ENCODE data around the gene EVL.

EVL gene

DNA sequence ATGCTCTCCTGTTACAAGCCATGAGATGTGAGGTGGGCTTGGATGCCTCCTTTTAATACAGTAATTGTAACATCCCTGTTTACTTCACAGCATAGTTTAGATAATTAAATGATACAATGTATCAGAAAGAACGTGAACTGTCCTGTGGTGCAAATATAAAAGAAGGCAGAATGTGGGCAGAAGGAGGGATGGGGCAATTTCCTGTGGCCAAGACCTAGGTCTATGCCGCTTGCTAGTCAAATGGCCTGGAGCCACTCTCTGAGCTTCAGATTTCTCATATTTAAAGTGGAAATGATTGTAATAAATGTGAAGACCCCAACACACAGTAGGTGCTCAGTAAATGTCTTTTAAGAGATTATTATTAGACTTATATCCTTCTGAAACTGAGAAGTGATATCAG, 24.0 kb upstream of the EVL start:
- no peak for DNase-seq

DNA sequence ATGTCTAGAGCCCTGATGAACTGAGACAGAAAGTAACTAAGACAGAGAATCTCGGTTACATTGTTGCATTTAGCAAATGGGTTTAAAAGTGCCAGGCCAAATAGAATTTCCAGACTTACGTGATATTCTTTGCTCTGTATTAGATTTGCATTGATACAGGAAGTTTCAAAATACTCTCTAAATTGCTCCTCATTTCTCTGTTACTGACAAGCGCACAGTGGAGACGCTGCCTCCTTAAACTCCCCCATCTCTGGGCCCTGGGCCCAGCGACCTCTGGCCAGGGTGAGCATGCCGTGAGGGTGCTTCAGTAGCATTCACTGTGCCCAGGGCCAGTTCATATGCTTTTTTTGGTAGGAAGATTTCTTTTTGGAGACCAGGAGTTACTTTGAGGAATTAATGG, 22.9 kb upstream of the EVL start:
- no peak for DNase-seq

DNA sequence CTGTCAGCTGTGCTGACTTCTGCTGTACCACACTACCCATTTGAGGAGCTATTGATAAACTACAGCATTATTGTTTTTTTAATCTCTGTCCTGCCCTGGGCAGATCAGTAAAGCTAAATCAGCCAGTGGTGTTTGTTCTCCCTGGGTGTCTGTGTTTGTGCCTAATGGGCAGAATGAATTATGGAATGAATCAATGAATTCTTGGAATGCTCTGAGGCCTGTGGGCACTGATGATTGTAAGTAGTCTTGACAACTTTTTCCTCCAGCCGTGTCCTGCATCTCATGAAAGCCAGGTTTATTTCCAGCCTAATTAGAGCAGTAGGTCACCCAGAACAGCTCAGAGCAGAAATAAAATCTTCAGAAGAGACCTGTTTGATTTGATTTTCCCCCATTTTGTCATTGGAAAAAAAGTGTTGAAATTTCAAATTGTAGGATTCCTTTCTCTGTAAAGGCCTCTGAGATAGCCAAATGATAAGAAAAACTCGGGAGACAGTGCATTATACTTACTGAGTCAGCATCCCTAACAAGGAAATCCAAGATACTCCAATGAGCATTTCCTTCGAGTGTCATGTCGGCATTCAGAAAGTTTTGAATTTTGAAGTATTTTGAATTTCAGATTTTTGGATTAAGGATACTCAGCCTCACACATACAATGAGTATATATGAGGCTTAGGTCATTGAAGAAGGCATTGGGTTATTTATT, 19.4 kb upstream of the EVL start:
- no peak for DNase-seq

DNA sequence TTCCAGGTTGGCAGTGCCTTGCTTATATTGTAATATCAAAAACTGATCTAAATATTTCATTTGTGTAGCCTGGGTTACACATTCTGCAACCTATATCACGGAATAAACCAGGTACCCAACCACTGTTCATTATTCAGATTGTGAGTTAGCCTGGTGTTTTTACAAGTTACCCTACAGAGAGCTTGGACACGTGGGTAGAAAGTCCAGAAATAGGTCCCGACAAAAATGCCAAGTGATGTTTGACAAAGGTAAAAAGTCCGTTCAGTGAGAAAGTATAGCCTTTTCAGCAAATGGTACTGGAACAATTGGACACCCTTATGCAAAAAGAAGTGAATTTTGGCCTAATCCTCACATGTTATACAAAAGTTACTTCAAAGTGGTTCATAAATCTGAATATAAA, 17.6 kb upstream of the EVL start:
- DNase-seq, result no peak

DNA sequence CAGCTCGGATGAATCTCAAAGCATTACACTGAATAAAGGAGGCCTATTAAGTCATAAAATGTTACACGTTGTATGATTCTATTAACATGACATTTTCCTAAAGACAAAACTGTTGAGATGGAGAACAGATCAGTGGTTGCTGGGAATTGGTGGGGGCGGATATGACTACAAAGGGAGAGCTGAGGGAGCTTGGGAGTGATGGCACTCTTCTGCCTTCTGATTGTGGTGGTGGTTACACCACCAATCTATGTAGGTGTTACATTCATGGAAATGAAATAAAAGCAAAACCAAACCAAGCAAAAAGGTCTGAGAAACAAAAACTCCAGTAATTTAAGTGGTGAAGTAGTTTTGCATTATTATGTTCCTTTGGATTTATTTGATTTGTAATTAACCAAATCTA, 16.4 kb upstream of the EVL start:
- no peak for DNase-seq

DNA sequence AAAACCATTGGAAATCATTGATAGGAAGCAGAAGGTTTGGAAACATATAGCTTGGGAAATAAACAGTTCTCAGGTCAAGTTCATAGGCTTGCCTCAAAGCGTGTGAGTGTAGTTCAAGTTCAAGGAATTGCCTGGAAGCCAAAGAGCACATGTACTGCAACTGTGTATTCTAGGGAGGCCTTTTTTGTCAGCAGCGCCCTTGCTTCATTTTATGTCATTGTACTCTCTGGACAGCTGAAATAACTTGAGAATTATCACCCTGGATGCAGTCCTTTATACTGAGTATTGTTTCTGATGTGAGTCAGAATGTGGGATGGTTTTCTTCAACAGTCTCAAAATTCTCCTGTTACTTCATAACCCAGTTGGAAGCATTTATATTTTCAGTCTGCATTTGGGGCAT, 16.0 kb upstream of the EVL start:
- no peak for DNase-seq

DNA sequence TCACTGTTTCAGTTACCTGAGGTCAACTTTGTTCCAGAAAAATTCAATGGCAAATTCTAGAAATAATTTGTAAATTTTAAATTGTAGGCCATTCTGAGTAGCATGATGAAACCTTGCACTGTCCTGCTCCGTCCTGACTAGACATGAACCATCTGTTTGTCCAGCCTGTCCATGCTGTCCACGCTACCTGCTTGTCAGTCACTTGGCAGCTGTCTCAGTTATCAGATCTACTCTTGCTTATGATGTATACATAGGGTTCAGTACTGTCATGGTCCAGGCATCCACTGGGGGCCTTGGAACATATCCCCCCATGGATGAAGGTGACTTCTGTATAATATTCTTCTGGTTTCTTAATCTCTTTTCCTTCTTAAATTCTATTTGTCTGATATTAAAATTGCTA, 14.1 kb upstream of the EVL start:
- DNase-seq, result no peak

DNA sequence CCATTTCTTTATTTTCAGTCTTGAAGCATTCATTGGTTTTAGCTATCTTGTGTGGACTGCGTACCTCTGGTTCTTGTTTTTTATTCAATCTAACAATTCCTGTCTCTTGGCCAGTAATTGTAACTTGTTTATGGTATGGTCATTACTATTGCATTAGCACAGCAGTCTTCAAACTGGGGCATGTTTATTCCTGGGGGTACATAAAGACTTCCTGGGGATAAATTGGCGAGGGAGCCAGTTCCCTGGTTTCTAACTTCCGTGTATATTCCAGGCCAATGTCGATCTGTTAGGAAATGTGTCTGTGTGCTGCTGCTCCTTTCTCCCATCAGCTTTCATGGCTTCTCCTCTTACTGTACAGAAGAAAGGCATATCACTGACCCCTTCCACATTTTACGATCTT, 13.7 kb upstream of the EVL start:
- DNase-seq, result no peak

DNA sequence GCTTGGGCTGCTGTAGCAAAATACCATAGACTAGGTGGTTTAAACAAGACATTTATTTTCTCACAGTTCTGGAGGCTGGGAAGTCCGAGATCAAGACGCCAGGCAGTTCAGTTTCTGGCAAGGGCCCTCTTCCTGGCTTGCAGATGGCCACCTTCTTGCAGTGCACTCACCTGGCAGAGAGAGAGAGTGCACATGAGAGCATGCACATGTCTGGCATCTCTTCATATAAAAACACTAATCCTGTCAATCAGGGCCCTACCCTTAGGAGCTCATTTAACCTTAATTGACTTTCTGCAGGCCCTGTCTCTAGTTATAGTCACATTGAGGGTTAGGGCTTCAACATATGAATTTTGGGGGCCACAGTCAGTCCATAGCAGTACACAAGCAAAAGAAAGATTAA, 12.4 kb upstream of the EVL start:
- DNase-seq, result no peak

DNA sequence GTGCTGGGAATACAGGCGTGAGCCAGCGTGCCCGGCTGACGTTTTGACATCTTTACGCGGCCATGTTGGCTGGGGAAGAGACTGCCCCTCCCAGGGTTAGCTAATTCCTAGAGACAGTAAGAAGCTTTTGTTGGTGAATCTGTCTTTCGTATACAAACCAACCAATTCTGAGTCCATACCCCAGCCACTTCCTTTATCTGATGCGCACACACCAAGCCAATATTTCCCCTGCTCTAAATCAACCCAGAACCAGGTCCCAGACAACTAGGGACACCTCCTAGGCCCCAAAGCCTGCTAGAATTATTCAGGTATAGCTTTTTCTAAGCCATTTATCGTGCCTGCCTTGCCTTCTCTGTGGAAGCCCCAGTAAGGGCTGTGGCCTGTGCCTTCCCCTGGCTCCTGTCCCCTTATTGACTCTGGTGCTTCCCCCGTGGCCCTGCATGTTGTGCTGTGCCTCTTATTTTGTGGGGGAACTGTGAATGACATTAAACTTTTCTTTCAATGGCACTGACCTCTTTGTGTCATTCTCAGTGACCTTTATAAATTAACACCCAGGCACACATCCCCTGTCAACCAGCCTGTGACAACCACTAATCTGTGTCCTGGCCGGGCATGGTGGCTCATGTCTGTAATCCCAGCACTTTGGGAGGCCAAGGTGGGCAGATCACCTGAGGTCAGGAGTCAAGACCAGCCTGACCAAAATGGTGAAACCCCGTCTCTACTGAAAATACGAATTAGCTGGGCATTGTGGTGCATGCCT, 10.7 kb upstream of the EVL start:
- peak; percentile 52 for DNase-seq

DNA sequence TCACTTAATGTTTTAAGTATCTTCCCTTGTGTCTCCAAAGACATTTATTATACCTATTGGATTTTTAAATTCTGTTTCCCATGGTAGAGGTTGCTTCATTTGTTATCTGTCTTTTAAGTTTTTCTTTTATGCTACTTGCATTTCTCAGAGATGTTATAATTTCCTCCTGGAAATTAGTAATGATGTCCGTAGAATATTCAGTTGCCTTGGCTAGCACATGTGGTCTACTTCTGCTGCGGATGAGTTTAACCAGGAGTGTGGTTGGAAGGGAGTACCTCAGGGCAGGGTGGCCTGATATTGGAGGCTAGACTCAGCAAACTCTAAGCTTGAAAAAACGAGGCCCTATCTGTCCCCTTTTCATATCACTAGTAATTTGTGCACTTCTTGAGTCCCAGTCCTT, 8.8 kb upstream of the EVL start:
- DNase-seq, result no peak

DNA sequence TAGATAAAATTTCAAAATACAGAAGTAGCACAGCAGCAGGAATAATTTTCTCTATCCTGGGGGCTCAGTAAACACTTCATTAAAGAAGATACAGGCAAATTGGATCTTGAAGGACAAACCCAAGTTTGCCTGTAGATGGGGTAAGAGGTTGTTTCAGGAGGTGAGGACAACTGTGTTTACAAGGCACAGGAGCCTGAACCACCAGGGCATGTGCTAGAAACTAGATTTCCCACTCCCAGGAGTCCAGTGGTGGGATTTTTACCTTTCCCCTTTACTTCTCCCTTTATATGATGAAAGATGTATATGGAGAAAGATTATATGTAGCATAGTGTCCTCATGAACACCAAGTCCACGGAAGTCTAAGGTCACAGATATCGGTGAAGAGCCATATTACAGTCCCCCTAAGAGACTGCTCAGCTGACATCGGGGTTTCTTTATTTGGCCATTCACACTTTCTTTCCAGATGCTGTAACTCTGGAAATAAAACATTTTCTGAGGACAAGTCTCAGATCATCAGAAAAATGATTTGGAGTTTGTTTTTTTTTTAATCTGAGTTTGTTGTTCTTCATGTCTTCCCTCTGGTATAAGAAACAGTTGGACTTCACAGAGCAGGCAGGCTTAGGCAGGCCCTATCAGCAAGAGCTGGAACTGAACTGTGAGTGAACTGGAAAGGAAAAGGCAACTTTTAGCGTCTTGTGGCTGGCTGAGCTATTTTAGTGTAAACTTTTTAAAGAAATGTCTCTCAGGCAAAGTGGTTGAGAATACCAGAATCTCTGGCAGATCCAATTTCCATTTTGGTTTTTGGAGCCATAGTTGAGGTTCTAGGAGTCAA, 8.0 kb upstream of the EVL start:
- DNase-seq, result peak; percentile 64

DNA sequence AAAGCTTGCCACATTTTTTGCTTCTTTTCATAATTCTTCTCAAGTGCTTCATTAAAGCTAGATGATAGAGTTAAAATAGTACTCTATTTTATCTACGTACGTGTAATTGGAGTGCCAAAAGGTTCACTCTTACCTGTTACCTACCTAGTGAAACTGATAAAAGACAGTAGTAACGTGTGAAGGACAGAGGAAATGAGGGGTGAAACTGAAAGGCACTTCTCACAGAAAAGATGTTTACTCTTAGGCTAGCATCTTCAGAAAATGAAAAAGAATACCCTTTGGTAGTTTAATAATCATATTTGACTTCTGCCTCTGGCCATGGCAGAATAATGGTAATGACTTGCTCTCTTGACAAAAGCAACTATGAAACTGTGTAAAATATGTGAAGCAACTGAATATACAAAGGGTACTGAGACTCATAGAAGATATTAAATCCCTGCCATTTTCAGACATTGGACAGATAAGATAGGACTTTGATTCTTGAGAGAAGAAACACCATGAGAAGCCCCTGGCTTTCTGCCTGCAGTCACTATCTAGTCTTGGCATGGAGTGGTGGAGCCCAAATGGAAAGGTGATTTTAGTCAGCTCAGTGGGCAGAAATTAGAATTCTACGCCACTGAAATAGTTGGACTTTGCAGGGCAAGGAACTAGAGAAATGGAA, 6.3 kb upstream of the EVL start:
- peak; percentile 52 for DNase-seq

DNA sequence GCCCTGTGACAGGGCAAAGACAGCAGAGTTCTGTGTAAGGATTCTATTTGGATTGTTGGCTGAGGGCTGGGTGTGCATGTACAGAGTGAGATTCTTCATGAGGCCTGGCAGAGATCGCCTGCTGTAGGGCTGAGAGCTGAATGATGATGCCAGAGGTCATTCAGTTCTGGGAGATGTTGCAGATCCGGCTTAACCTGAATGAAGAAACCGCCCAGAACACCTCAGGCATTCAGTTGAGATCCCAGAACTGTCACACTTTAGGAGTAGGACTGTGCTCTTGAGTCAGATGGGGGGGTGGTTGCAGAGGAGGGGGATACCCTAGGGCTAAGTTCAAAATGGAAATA, 5.8 kb upstream of the EVL start:
- no peak for DNase-seq

DNA sequence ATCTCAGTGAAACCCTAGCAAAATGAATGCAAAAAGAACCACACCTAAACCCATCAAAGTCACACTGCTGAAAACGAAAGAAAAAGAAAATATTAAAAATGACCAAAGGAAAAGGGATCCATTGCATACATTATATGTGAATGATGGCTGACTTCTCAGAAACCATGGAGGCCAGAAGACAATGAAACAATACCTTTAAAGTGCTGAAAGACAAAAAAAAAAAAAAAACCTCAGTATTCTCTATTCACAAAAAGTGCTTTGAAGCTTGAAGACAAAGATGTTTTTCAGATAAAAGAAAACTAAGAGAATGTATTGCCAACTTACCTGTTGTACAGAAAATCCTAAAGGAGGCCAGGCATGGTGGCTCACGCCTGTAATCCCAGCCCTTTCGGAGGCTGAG, 4.5 kb upstream of the EVL start:
- no peak for DNase-seq

DNA sequence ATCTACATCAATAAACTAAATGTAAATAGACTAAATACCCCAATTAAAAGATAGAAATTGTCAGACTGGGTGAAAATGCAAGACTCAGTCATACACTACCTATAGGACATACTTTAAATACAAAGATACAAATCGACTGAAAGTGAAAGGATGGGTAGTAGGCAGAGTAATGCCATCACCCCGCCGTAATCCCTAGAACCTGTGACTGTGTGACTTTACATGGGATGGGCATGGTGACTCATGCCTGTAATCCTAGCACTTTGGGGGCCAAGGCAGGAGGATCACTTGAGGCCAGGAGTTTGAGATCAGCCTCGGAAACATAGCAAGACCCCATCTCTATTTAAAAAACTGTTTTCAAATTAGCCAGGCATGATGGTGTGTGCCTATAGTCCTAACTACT, 2.6 kb upstream of the EVL start:
- no peak for DNase-seq

DNA sequence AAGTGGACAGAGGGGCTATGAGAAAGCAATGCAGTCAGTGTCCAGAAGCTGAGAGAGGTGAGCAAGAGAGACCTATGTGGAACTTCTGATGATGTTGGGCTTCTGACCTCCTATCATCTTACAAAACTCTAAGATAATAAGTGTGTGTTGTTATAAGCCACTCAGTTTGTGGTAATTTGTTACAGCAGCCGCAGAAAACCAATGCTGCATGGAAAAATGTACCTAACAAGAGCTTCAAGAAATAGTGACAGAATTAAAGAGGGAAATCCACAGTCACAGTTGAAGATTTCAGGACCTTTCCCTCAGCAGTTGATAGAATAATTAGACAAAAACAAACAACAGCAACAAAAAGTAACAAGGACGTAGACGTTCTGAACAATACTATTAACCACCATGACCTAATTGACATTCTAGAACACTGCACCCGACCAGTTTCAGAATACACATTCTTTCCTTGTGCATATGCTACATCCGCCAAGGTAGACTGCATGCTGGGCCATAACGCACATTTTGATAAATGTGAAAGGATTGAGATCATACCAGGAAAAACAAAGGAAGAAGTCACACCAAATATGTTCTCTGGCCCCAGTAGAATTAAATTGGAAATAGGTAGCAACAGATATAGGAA, 1.8 kb upstream of the EVL start:
- no peak for DNase-seq

DNA sequence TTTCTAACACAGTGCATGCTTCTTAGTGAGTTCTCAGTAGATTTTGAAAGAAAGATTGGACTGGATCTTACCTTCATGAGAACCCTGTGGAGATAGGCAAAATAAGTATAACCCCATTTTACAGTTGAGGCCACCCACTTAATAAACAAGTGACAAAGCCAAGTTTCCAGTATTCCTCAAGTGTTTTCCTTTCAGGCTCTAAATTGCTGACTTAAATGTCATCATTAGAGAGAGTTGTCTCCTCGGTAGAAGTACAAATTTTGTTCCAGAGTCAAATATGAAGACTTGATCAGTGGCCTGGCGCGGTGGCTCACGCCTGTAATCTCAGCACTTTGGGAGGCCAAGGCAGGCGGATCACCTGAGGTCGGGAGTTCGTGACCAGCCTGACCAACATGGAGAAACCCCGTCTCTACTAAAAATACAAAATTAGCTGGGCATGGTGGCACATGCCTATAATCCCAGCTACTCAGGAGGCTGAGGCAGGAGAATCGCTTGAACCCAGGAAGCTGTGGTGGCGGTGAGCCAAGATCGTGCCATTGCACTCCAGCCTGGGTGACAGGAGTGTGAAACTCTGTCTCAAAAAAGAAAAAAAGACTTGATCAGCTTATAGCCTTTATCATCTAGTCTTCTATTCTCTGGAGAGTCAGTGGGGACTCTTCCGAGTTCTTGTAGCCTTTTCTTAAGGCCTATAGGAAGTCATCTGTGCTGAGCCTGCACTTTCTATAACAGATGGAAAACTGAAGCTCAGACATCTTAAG, 708 bp upstream of the EVL start:
- peak; percentile 26 for DNase-seq

DNA sequence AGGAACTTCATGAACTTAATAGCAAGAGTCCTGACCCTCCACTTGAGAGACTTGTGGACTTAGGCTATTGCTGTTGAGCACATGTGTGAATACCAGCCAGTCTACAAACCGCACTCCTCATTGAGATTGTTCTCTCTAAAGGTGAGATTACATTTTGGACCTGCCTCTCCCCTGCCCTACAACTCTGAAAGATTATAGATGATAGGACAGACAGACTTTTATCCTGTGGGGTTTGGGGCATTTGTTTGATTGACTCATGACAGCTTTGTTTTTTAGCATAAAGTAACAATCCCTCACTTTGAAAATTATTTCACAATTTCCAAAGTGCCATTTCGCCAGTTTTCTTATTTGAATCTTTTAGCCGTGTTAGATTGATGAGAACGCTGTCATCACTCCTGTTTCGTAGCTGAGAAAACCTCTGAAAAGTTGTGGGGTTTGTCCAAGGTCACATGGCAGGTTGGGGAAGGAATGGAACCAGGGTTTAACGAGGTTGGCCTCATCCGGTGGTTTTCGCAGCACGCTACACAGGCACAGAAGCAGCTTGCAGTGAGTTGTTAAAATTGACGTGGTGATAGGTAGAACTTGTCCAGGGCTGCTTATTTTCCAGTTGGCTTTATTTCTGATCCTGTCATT, 836 bp downstream of the EVL start:
- peak; percentile 69 for DNase-seq

DNA sequence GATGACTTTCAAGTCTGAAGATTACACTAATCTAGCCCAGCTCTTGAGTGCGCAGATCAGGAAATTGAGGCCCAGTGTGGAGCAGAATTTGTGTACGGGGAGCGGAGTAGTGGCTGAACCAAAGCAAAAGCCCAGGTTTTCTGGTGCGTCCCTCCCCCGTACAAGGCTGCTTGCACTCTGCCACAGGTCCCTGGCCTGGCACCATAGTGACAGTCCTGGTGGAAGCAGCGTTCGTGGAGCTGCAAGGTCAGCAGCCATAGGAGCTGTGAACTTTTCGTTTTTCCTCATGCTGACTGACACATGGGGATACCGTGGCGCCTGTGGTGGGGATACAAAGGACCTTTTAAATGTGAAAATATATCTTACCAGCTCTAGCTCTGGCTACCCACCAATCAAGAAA, 1.7 kb downstream of the EVL start:
- peak; percentile 34 for DNase-seq

DNA sequence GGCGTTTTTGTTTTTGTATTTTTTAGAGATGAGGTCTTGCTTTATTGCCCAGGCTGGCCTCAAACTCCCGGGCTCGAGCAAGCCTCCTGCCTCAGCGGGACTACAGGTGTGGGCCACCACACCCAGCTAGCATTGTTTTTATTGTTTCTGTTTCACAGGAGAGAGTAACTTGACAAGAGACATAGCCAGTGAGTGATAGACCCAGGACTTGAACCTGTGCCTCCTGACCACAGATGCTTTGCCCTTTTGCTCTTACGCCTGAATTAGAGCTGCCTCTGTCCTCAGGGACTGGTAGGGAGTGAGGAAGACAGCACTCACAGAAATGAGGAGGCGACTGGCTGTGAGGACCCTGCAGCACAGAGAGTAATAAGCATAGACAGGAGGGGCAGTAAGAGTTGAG, 2.3 kb downstream of the EVL start:
- DNase-seq, result no peak
